NCI-H345 (cell line): ENCODE data around the gene CCNG1.

Experiments
- DNase-seq: peaks from one replicate; lab custom pipeline; 2025; lab: John Stamatoyannopoulos, UW

The CCNG1 gene

DNA sequence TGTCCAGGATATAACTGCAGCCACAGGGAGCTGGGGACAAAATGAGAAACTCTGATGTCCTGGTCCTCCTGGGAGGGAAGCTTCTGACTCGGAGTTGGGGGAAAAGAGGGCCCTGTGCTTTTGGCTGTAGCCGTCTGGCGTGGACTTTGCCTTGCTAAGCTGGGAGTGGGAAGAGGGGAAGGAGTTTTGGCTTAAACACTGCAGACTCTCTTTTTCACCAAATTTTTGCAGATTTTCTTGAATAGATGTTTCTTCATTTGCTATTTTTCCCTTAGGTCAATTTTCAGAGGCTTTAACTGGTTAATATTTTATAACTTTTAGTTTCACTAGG lies 52.3 kb downstream of the CCNG1 start:
- no peak for DNase-seq
